ENCODE results near the gene MANBA. TPM values are rescaled to one million over a fixed set of nuclear protein-coding genes. Genes with fewer than 3 reads are reported as not detected.

Gene MANBA
- total and polyA plus RNA-seq, 2 of the 4 experiments (the other 2 are of a cell fraction): 11.5 to 17.2 TPM

- H3K4me1 ChIP-seq (ENCODE audit: control insufficient read depth, insufficient read depth, low read length): no peaks in the 10 kb centered on the region; the same call in 1 of the 2 replicates
- no peak overlapping the region for H3K18ac ChIP-seq (ENCODE audit: low read depth, low read length)
- H2AK9ac ChIP-seq (replicated peaks; ENCODE audit: low read depth, low read length, poor library complexity): no peak overlapping the region
- H3K79me1 ChIP-seq (ENCODE audit: low read depth in 1 of 2, low read length in 2 of 2): no peaks in the 10 kb centered on the region
- H2BK5ac ChIP-seq (ENCODE audit: low read depth, low read length, poor library complexity, severe bottlenecking): no peak overlapping the region
- H3K14ac ChIP-seq (replicated peaks; ENCODE audit: low read depth, low read length): no peak overlapping the region
- ChIA-PET CTCF (interaction anchor here (2.9 kb wide), 1 partner anchor 10 kb away, joined by 19 read pairs; no protein-coding TSS in a partner anchor), POLR2A (ENCODE audit: unreplicated experiment) (no interaction called here)
- no peak overlapping the region for H2AK5ac ChIP-seq (ENCODE audit: low read depth, low read length)
- peaks cover 10% of the 10 kb centered on the region for H3K9me1 ChIP-seq (ENCODE audit: insufficient read depth, low read length)
- H3K9ac ChIP-seq (ENCODE audit: low read depth, low read length): no peak overlapping the region
- peaks cover 49% of the 10 kb centered on the region for H3K36me3 ChIP-seq (ENCODE audit: control insufficient read depth, insufficient read depth, low read length)
- no peak for DNase-seq
- H3K23ac ChIP-seq (ENCODE audit: low read depth, low read length): no peak overlapping the region
- H2BK20ac ChIP-seq (ENCODE audit: low read depth, low read length): no peak overlapping the region
- H3K27me3 ChIP-seq (ENCODE audit: control insufficient read depth, insufficient read depth, low read length): no peaks in the 10 kb centered on the region
- no peak overlapping the region for H3K56ac ChIP-seq (ENCODE audit: extremely low read depth, insufficient read depth, low read length)
- H3K27ac ChIP-seq (ENCODE audit: insufficient read depth, low read length): no peak overlapping the region
- H3K4me2 ChIP-seq (ENCODE audit: low read depth, low read length): no peak overlapping the region
- H3K4ac ChIP-seq (ENCODE audit: low read depth, low read length): no peak overlapping the region
- dilution Hi-C loops (cut with HindIII; ENCODE audit: low sequenced_read_pairs, unreplicated experiment): loop anchor here (25.0 kb wide), 1 partner anchor 402 kb away; the partner anchor contains the start of gene SLC9B1
- no peak for ATAC-seq (ENCODE audit: low read depth)
- H4K20me1 ChIP-seq (ENCODE audit: insufficient read depth, low read length): no peaks in the 10 kb centered on the region
- no TSS peak for BruUV-seq (replicated peaks)
- no peak overlapping the region for H2BK15ac ChIP-seq (ENCODE audit: low read depth, low read length)
- H2AFZ ChIP-seq (replicated peaks; ENCODE audit: low read length, poor library complexity): no peak overlapping the region
- in situ Hi-C loops (cut with MboI; ENCODE audit: low sequenced_read_pairs): no loop called here
- H4K91ac ChIP-seq (ENCODE audit: insufficient read depth, low read depth, low read length): no peak overlapping the region
- no peak overlapping the region for H3K4me3 ChIP-seq (ENCODE audit: insufficient read depth, low read depth, low read length)
- H3K9me3 ChIP-seq (ENCODE audit: control insufficient read depth, insufficient read depth, low read length): no peaks in the 10 kb centered on the region
- intact Hi-C loops (cut with micrococcal nuclease): loop anchor here (2.0 kb wide), 1 partner anchor 160 kb away; no protein-coding TSS in a partner anchor
- no CpG with 5 or more reads among the region's 3 CpGs for WGBS, 2 experiments (ENCODE audit: extremely low coverage in 2 of 2, insufficient read length in 1 of 2)
- H4K5ac ChIP-seq (ENCODE audit: low read depth, low read length): no peak overlapping the region
- H4K8ac ChIP-seq (ENCODE audit: low read depth in 2 of 2, low read length in 2 of 2): no peak overlapping the region
- TF ChIP-seq CTCF (conservative IDR thresholded peaks at IDR 0.05; ENCODE audit: low read depth, low read length): no peak
- no peak for TF ChIP-seq RFX5 (IDR thresholded peaks at IDR 0.05; ENCODE audit: low read depth, low read length)
- no peak for TF ChIP-seq FOS (IDR thresholded peaks at IDR 0.05; ENCODE audit: low read depth, low read length)
- TF ChIP-seq MAFK (IDR thresholded peaks at IDR 0.05; ENCODE audit: low read depth, low read length): no peak
- no peak overlapping the region for H2BK120ac ChIP-seq (ENCODE audit: low read depth, low read length)
Measured at GRCh38 chr4:102610476-102610875, 150.3 kb downstream of the MANBA start.
